C4-2B (cell line): ENCODE measurements around the gene SLC39A11.

Source experiments
- ZFX ChIP-seq: fragments of 450-650 bp; IDR thresholded peaks from 2 replicates; pipeline ENCODE4 v1.6.1; 2017
- TF ChIP-seq, protein P1 (sequence below): fragments of 450-650 bp; conservative IDR thresholded peaks from 2 replicates; pipeline ENCODE4 v1.5.1; 2017; ENCODE audit warnings: mild to moderate bottlenecking

DNA sequence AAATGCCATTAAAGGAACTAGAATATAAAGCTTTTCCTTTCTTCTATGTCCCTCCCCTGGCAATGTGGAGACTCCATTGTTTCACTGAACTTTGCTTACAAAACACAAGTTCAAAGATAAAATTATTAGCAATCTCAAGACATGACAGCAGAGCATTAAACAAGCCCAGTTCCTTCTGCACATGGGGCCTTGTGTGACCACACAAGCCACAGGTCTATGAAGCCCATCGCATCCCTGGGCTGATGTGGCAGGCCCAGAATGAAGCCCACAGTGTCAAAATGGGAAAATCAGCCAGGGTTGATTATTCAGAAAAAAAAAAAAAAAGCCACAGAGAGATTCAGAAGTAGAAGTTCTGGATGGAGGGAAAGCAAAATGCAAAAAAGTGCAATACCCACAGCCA, 12.9 kb upstream of the SLC39A11 start:
- TF ChIP-seq, protein P1, sequence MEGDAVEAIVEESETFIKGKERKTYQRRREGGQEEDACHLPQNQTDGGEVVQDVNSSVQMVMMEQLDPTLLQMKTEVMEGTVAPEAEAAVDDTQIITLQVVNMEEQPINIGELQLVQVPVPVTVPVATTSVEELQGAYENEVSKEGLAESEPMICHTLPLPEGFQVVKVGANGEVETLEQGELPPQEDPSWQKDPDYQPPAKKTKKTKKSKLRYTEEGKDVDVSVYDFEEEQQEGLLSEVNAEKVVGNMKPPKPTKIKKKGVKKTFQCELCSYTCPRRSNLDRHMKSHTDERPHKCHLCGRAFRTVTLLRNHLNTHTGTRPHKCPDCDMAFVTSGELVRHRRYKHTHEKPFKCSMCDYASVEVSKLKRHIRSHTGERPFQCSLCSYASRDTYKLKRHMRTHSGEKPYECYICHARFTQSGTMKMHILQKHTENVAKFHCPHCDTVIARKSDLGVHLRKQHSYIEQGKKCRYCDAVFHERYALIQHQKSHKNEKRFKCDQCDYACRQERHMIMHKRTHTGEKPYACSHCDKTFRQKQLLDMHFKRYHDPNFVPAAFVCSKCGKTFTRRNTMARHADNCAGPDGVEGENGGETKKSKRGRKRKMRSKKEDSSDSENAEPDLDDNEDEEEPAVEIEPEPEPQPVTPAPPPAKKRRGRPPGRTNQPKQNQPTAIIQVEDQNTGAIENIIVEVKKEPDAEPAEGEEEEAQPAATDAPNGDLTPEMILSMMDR: no peak
- no peak for TF ChIP-seq ZFX
